Breast epithelium (tissue), 3 donors: ENCODE measurements around the gene PDCL3.

Source experiments
- CTCF ChIP-seq, 3 donors: fragments of 450-650 bp; IDR thresholded peaks; one replicate each; pipeline ENCODE4 v1.5.1; 2016 to 2017; ENCODE audit warnings: antibody characterized with exemption in 3 of 3, mild to moderate bottlenecking in 3 of 3, moderate library complexity in 3 of 3
- POLR2A ChIP-seq: fragments of 450-650 bp; IDR thresholded peaks from one replicate; pipeline ENCODE4 v1.6.1; 2016; ENCODE audit warnings: antibody characterized with exemption, mild to moderate bottlenecking, moderate library complexity

- TF ChIP-seq POLR2A (no peak), CTCF (IDR thresholded peaks at IDR 0.05) (no peak)
Measured at GRCh38 chr2:100544911-100545596, 17.7 kb upstream of the PDCL3 start.
